ENCODE measurements around the gene NAPEPLD. TPM values are rescaled to one million over a fixed set of nuclear protein-coding genes. Genes with fewer than 3 reads are reported as not detected.
"Not testable (repeated sequence)": the region's sequence is repeated elsewhere in the genome, so short reads cannot be mapped to it uniquely, and the experiment has no call there.

Gene NAPEPLD
- polyA plus RNA-seq, 3 donors, result 33.4 to 39.5 (median 38.8) TPM

DNA sequence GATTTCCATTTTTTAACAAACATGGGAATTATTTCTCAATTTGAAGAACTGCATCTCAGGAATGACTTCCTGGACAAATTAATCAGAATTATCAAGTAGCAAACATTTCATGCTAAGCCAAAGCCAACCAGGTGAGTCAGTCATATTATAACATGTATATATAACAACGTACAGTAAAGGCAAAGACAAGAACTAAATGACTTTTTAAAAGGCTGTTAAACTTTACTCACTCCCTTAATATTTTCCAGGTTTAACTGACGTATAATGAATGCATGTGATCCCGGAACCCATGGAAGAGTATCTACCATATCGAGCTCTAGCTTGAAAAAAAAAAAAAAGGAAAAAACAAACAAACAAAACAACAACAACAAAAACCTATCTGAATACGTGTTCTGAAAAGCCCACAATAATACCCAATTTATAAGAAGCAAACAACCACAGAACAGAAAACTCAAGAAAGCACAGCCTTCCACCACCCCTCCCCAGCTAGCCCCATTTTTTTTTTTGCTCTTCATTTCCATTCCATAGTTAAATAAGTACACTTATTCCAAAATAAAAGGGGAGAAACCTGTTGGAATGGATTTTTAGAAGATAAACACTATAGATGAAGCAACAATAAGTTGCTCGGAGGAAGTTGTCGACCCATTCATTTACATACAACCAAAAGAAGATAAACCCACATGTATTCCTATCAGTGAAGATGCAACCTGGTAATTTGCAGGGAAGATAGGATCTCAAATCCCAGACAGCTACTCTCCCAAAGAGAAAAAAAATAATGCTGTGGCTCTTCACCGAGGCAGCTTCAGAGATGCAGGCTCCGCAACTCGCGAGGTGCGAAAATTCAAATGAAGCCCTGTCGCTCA lies 537 bp downstream of the NAPEPLD start:
- no peak for DNase-seq (ENCODE audit: low read depth in 3 of 3, low spot score in 2 of 3)

DNA sequence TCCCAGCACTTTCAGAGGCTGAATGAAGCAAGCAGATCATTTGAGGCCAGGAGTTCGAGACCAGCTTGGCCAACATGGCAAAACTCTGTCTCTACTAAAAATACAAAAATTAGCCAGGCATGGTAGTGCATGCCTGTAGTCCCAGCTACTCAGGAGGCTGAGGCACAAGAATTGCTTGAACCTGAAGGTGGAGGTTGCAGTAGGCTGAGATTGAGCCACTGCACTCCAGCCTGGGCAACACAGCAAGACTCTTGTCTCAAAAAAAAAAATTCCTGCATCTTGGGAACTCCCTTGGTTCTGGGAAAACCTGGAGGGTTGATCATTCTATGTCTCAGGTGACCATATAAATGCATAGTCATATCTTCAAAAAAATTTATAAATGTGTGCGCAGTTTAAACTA lies 4.1 kb downstream of the NAPEPLD start:
- not testable (repeated sequence) for DNase-seq (ENCODE audit: low read depth in 3 of 3, low spot score in 2 of 3)

DNA sequence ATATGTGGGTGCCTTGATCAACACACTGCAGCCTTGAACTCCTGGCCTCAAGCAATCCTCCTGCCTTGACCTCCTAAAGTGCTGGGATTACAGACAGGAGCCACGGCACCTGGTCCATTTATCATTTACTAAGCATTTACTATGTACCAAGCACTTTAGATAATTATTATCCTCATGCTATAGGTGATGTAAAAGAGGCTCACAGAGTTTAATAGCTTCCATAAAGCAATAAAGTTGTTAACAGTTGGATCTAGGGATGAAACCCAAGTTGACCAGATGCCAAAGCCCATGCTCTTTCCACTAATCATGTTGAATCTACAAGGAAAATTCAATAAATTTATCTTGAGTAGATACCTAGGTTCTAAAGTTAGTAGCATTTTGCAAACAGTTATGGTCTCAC lies 5.0 kb downstream of the NAPEPLD start:
- DNase-seq (ENCODE audit: low read depth in 3 of 3, low spot score in 2 of 3), result no peak

DNA sequence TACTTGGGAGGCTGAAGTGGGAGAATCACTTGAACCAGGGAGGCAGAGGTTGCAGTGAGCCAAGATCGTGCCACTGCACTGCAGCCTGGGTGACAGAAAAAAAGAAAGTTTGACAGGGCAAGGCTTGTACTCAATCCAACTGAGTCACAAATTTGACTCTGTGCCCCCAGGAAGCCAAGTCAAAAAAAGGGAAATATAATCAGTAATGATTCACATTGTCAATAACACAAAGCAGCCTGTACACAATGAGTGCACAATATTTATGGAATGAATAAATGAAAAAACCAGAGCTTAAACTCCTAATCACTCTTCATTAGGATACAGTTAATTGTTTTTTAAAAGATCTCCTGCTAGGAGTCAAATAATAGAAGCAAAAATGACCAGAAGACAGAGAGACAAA lies 6.4 kb downstream of the NAPEPLD start:
- DNase-seq (ENCODE audit: low read depth in 3 of 3, low spot score in 2 of 3), result no peak

DNA sequence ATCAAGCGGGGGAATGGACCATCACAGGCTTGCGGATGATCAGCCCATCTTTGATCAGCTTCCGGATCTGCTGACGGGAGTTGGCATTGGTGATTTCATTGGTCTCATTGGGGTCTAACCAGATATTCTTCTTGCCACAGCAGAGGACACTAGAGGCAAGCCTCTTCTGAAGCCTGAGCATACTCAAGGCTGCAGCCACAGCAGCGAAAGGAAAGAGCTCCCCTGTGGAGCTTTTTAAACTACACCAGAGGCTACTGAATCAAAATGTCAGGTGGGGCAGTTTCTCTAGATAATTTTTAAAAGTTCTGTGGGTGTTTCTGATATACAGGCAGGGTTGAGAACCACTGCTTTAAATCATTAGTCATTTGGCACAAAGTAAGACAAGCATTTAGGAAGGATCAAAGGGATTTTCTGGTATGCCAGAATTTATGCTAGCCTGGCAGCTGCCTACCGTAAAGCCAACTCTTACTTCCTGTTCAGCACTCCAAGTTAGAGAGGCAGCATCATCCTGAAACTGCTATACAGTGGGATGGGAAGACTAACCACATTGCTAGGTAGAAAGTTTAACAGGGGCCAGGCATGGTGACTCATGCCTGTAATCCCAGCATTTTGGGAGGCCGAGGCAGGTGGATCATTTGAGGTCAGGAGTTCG lies 7.0 kb downstream of the NAPEPLD start:
- DNase-seq (ENCODE audit: low read depth in 3 of 3, low spot score in 2 of 3), result no peak

DNA sequence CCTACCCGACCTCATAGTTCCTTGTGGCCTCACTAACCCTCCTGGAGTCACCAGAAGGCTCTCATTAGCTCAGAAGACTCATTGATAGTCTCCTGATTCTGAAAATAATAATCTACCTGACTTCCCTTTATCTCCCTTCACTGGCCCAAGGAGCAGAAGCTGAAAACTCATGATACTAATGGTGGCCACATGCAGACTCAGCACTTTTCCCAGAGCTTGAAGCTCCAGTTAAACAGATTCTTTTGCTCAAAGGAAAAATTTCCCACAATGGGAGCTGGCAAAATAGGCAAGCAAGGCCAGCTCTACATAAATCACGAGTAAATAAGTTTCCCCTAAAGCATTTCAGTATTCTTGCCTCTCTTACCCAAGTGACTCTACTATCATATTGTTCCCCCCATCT lies 8.2 kb downstream of the NAPEPLD start:
- no peak for DNase-seq (ENCODE audit: low read depth in 3 of 3, low spot score in 2 of 3)

DNA sequence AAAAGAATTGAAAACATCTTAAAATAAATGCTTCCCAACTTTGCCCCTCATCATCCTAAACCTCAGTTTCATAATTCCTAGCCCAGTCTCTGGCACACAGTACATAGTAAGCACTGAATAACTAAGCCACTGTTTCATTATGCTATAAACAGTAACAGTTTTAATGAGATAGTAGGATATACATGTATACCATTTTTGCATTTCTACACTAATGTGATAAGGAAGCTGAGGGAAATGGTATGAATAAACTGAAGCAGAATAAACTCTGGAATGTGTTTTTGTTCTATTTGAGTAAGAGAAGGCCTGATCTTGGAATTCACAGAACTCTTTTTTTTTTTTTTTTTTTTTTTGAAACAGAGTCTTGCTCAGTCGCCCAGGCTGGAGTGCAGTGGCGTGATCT lies 8.8 kb downstream of the NAPEPLD start:
- no peak for DNase-seq (ENCODE audit: low read depth in 3 of 3, low spot score in 2 of 3)

DNA sequence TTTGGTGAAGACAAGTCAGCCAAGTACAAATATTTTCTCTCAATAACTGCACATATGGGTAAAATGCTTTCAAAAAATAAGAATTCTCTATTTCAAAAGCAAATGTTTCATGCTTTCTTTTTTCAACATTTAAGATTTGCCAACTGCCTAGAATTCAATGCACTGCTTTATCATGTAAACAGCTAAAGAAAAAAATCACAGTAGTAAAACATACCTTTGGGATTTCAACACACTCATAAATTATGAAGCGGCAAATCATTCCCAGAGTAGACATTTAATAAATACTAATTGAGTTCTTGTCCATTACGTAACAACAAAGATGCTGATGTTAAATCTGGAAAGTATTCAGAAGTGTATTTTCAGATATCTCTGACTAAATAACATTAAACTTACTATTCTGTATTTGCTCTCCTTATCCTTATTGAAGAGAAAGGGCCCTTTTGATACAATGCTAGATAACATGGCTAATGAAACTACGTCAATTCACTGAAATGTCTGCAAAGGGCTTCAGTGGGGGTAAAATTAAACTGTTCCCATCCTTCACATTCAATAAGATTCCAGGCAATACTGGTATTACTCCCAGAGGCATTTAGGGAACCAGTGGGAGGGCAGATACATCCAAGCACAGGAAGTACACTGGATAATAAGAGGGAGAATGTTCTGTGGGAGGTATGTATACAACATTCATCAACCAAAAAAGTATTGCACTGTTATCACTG lies 13.9 kb downstream of the NAPEPLD start:
- no peak for DNase-seq (ENCODE audit: low read depth in 3 of 3, low spot score in 2 of 3)

DNA sequence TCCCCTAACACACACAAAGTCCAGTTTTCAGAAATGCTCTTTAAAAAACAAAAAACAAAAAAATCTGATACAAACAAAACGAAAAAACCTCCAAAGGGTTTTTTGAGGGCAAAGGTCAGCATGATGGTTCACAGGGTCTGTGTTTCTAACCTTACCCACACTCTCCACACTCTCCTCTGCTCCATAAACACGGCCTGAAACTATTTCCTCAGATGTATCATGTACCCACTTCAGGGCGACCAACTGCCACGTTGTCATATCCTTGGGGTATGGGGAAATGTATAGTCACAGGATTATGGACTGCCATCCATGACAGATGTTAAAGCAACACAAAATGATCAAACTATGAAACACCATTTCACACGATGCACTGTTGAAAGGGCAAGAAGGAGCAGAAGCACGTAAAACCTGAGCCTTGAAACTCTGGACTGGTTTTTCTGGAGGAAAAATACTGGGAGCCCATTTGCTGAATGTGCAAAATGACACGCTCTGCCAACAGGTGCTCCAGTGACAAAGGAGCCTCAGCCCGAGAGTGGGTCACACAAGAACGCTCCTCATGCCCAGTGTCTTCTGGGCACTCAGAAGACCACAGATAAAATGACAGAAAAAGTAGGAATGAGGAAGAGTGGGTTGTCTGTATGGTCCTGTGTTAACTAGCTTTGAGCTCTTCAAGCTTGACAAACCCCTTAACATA lies 15.8 kb downstream of the NAPEPLD start:
- DNase-seq (ENCODE audit: low read depth in 3 of 3, low spot score in 2 of 3), result no peak

DNA sequence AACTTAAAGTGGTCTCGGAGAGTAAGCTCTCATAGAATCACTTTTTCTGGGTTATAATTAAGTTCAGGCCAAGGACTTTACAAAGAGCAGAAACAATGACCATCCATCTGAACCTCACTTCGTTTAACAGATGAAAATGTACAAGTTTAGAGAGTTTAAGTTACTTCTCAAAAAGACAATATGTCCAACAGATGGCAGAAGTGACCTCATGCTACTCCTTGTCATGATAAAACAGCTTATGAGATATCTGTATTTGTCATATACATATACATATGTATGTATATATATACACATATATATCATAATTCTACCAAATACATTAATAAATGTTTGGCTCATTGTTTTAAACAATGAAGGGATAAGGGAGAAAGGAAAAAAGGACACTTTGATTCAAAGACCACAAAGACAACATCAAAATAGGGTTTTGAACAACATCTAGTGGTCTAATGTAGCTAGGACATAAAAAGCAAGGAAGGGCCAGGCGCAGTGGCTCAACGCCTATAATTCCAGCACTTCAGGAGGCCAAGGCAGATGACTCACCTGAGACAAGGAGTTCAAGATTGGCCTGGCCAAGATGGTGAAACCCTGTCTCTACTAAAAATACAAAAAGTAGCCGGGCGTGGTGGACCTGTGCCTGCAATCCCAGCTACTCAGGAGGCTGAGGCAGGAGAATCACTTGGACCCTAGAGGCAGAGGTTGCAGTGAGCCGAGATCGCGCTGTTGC lies 17.8 kb downstream of the NAPEPLD start:
- DNase-seq (ENCODE audit: low read depth in 3 of 3, low spot score in 2 of 3), result no peak

DNA sequence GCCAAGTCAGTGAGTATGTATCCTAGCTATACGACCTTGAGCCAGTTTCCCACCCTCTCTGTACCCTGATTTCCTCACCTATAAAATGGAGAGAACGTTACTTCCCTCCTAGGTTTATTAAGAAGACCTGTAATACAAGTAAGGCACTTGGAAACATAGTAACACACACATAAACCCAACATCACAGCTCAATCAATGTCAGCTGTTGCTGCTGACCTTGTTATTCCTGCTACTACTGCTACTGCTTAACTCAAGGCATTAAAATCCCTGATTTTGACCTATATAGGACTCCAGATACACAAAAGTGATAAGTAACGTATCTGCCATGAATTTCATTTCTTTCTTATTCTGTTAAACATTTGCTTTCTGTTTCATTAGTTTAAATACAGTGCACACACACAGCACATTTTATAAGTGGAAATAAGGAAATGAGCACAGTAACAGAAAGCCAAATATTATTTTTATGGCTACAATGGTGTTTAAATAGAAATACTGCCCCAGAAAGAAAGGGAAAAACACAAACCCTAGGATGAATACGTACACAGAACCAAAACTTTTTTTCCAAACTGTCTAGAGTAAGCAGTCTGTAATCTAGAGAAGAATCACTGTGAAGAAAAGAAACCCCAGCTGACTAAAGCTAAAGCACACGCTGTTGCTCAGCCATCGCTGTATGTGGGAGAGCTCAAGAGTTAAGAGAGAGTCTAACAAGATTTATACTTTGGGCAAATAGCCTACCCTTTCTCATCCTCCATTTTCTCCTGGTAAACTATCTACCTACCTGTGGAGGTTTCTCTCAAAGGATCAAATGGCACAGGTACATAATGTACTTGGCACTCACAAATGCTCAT lies 19.0 kb downstream of the NAPEPLD start:
- no peak for DNase-seq (ENCODE audit: low read depth in 3 of 3, low spot score in 2 of 3)

DNA sequence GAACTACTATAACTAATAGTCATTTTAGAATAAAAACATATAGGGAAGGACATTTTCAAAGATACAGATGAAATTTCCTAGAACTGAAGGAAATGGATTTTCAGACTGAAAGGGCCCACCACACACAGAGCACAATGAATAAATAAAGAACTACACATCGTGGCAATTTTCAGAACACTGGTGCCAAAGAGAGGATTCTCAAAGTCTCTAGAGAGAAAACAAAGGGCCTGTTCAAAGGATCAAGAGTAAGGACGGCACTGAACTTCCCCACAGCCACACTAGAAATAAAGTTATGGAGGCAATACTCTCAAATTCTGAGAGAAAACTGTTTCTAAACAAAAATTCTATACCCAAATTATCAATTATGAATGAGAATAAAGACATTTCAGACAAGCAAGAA lies 21.9 kb downstream of the NAPEPLD start:
- no peak for DNase-seq (ENCODE audit: low read depth in 3 of 3, low spot score in 2 of 3)

DNA sequence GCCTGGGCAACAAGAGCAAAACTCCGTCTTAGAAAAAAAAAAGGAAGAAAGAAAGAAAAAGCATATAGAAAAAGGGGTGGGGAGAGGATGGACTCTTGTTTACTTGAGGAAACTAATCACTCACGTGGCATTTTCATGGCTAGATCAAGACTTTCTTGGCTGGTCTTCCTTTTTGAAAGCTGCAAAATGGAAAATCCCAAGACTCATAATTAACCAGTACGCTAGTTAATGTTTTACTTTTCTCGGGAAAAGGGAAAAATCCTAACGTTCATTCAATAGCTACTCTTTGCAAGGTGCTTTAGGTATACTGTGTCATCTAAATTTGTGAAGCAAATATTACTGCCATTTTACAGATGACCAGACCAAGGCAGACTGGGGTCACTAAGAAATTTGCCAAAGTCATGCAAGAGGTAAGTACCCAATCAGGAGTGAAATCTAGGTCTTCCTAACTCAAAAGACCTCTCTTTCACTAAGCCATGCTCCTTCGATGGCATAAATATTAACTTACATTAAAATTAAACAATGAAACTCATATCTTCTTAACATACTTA lies 24.4 kb downstream of the NAPEPLD start:
- DNase-seq (ENCODE audit: low read depth in 3 of 3, low spot score in 2 of 3), result no peak

DNA sequence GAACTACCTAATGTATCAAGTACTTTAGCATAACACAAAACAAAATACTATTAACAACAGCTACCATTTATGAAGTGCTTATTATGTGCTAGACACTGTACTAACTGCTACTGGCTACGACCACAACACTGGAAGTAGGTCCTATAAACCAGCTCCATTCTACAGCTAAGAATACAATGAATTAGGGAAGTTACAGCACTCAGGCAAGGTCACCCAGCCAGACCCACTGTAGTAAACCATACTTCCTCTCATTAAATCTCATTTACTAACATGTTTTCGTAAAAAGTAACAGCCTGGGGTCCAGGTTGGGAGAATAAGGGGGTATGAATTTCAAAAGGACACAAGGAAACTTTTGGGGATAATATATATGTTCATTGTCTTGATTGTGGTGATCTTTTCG lies 25.4 kb downstream of the NAPEPLD start:
- no peak for DNase-seq (ENCODE audit: low read depth in 3 of 3, low spot score in 2 of 3)

DNA sequence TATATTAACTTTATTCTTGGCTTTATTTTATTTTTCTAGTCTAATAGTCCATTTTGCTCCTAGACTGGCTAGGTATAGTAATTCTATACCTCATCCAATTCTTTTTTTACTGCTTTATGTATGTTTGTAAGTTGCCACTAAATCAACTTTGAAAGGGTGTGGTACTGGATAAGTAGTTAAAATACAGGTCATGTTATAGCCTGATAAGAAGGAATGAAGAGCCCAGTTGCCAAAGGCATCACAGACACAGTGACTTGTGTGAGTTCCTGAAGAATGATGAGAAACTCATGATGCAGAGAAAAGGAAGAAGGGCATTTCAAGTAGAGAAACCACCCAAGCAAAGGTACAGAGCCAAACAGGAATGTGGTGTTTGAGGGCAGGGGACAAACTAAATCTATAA lies 27.3 kb downstream of the NAPEPLD start:
- no peak for DNase-seq (ENCODE audit: low read depth in 3 of 3, low spot score in 2 of 3)

DNA sequence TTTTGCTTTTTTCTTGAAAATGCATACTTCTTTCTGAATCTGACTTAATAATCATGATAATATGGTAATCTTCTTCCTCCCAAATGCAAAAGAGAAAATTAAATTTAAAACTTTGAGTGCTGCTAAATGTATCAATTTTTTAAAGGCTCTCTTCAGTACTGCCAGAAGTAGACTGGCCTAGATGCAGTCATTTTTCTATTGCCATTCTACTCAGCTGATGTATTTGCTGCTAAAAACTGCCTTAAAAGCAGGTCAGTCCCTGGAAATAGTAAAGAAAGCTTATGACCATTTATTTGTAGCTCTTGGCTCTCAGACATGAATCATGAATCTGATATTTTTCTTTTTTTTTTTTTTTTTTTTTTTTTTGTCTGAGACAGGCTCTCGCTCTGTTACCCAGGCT lies 28.5 kb downstream of the NAPEPLD start:
- DNase-seq (ENCODE audit: low read depth in 3 of 3, low spot score in 2 of 3), result no peak

DNA sequence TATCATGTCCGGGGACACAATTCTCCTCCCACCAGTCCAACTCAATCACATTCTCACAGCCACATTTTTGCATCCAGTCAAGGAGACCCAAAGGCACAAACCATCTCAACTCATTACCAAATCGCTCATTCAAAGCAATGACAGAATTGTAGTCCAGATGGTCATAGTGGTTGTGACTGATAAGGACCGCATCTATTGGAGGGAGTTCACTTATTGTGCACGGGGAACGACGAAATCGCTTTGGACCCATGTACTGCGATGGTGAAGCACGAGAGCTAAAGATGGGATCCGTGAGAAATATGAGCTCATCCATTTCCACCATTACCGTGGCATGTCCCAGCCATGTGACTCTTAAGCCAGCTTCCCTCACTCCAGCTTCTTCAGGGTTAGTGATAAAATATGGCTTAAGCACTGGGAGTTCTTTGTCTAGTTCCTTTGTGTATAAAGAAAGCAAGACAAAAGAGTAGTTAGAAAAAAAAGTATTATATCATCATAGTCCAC lies 29.1 kb downstream of the NAPEPLD start:
- no peak for DNase-seq (ENCODE audit: low read depth in 3 of 3, low spot score in 2 of 3)

DNA sequence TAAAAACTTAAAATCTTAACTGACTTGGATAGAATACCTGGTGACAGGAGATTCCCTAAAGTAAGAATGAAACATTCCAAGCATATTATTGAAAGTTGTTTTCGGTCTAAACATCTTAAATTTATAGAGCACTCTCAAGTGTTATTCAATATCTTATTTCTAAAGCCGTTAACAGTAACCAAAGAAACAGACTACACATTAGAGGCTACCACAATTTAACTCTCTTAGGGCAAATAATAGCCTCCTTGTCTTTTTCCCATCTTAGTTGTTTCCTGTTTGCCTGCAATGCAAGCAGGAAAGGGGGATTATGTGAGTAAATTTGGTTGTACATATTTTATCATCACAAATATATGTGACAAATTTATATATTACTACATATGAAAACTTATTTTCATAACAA lies 31.4 kb downstream of the NAPEPLD start:
- no peak for DNase-seq (ENCODE audit: low read depth in 3 of 3, low spot score in 2 of 3)

DNA sequence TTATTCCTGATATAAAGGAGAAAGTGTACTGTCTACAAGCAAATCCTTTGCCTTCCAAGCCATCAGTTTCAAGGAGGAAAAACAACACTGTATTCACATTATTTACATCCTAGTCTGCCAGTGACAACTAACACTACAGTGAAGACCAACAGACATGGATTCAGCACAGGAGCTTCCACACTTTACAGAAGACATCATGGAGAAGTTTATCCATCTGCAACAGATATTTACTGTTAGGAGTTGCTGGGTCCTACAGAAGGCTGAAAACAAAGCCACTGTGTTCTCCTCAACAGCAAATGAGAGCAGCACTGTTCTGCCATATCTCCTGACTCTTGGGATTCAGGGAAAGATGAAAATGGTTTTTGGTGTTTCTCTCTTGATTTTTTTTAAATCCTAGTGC lies 31.9 kb downstream of the NAPEPLD start:
- no peak for DNase-seq (ENCODE audit: low read depth in 3 of 3, low spot score in 2 of 3)

Measured in right renal cortex interstitium (tissue), 3 donors.